GM12892 (cell line): Measurements from ENCODE around the gene UCP3.

Source experiments
- POLR2A ChIP-seq: IDR thresholded peaks from 2 replicates; pipeline ENCODE4 v1.6.1; 2011; ENCODE audit warnings: low read depth, low read length, control low read depth
- POLR2AphosphoS5 ChIP-seq: IDR thresholded peaks from 2 replicates; pipeline ENCODE4 v1.6.1; 2011; ENCODE audit warnings: low read depth, low read length, control low read depth
- TAF1 ChIP-seq: IDR thresholded peaks from 2 replicates; pipeline ENCODE4 v1.6.1; 2011; ENCODE audit warnings: low read depth, mild to moderate bottlenecking, control low read depth, low read length, borderline replicate concordance

GRCh38 chr11:73995731-73996130 is 13.2 kb downstream of the UCP3 start:
- TF ChIP-seq POLR2AphosphoS5 (no peak), TAF1 (no peak), POLR2A (no peak)
